ENCODE results near the gene PKN2. TPM values are rescaled to one million over a fixed set of nuclear protein-coding genes. Genes with fewer than 3 reads are reported as not detected.

PKN2 gene
- total and polyA plus RNA-seq, 2 experiments from 2014 or later = 14.6 to 29.4 TPM

- DNase-seq (ENCODE audit: low spot score) = no peak
- Histone ChIP-seq H3K4me3 (no peak overlapping the region), H3K36me3 (ENCODE audit: insufficient read depth) (no peaks in the 10 kb centered on the region; the same call in 1 of the 2 replicates), H3K79me2 (replicated peaks; ENCODE audit: insufficient read depth) (no peaks in the 10 kb centered on the region; the same call in 1 of the 2 replicates), H4K20me1 (replicated peaks; ENCODE audit: insufficient read depth) (no peaks in the 10 kb centered on the region), H3K4me2 (no peak overlapping the region), H3K4me1 (ENCODE audit: insufficient read depth) (no peaks in the 10 kb centered on the region), H3K27me3 (ENCODE audit: insufficient read depth) (no peaks in the 10 kb centered on the region), H3K9me2 (ENCODE audit: insufficient read depth) (no peaks in the 10 kb centered on the region), H2AFZ (no peak overlapping the region), H3F3A (replicated peaks; ENCODE audit: low read depth) (no peaks in the 10 kb centered on the region), H3K27ac (ENCODE audit: low read depth) (no peak overlapping the region)
- peaks cover 4% of the 10 kb centered on the region; the same call in 1 of the 3 replicates for H3K4me1 Mint-ChIP-seq
- no peak overlapping the region for H3K4me3 Mint-ChIP-seq
- H3K36me3 Mint-ChIP-seq (ENCODE audit: low read depth) = no peaks in the 10 kb centered on the region
- ATAC-seq = no peak
- no peak for TF ChIP-seq CREB1 (CRISPR knock-in tag; IDR thresholded peaks at IDR 0.05; ENCODE audit: low read depth)
- TF ChIP-seq CTCF (conservative IDR thresholded peaks at IDR 0.05; ENCODE audit: low read depth in 2 of 2) = no peak
- TF ChIP-seq POLR2AphosphoS5 (IDR thresholded peaks at IDR 0.05; ENCODE audit: low read depth) = no peak
- no peak for TF ChIP-seq JUNB (IDR thresholded peaks at IDR 0.05; ENCODE audit: unreplicated experiment)
- TF ChIP-seq ZNF114 (CRISPR knock-in tag; IDR thresholded peaks at IDR 0.05) = no peak
- no peak for TF ChIP-seq ETS1 (IDR thresholded peaks at IDR 0.05)
- no peak for TF ChIP-seq EZH2 (IDR thresholded peaks at IDR 0.05; ENCODE audit: low read depth, unreplicated experiment)
- TF ChIP-seq REST (IDR thresholded peaks at IDR 0.05; ENCODE audit: unreplicated experiment) = no peak
- no peak for TF ChIP-seq EZH2phosphoT487 (IDR thresholded peaks at IDR 0.05; ENCODE audit: unreplicated experiment)
- no peak for TF ChIP-seq ZNF331 (CRISPR knock-in tag; IDR thresholded peaks at IDR 0.05; ENCODE audit: low read depth)
- no peak for TF ChIP-seq NANOG (IDR thresholded peaks at IDR 0.05; ENCODE audit: borderline replicate concordance)
- no peak for TF ChIP-seq ZNF462 (CRISPR knock-in tag; IDR thresholded peaks at IDR 0.05)
- H3K9me3 Mint-ChIP-seq = no peaks in the 10 kb centered on the region
- no peak overlapping the region for H3K27ac Mint-ChIP-seq
- H3K27me3 Mint-ChIP-seq (ENCODE audit: insufficient read depth, low read depth, poor library complexity) = no peaks in the 10 kb centered on the region
These were observed 191.5 kb downstream of the PKN2 start for GRCh38 chr1:88875595-88875994.

Data from GM23338 (cell line).